IPS DF 4.7 (cell line): ENCODE measurements around the gene NDUFS4.
"Not testable (repeated sequence)": the region's sequence is repeated elsewhere in the genome, so short reads cannot be mapped to it uniquely, and the experiment has no call there.

ENCODE experiments used
- DNase-seq: peaks from one replicate; pipeline ENCODE4 v3.0.0-alpha.2; 2013; ENCODE audit warnings: low spot score; ENCODE audit errors: extremely low read depth

Gene NDUFS4

DNA sequence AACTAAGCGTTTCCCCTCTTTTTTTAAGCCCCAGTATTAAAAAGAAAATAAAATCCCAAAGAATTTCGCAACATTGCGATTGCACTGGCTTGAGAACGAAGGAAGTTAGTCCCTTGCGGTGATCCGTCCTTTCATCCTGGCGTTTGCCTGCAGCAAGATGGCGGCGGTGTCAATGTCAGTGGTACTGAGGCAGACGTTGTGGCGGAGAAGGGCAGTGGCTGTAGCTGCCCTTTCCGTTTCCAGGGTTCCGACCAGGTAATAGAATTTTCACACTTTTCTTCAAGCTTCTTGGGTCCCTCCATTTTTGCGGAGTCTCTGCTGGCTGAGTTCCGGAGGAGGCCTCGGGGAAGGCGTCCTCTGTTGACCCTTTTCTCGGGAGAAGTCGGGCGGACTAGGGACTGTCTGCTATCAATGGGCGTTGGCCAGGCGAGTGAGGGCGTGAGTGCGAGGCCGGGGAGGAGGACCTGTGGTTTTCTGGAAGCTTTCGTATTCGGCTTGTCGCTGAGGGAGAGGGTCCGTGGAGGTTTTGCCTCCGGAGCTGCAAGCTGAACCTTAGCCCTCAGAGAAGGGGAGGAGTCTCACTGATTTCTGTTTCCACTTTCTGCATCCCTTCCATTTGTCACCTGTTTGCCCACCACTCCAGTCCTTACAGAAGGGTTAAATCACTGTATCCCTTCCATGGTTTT, at the start of gene NDUFS4:
Gene NDUFS4 (plus strand): TSS at position 134 of the 686 bp plus-strand sequence. CDS start 24 bp downstream, at position 158.
- DNase-seq: peak; percentile 72

DNA sequence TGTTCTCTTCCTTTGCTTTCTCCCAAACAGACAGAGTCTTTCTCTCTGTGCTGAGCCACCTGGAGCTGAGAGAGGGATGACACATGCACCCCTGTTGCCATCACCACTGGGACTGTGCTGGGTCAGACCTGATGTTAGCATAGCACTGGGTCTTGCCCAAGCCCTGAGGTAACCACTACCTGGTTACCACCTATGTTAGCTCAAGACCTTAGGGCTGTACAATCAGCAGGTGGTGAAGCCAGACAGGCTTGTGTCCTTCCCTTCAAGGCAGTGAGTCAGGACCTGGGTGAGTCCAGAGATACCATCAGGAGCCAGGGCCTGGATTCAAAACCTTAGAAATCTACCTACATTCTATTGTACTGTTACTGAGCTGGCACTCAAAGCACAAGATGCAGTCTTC, 47.9 kb upstream of the NDUFS4 start:
- DNase-seq: no peak

DNA sequence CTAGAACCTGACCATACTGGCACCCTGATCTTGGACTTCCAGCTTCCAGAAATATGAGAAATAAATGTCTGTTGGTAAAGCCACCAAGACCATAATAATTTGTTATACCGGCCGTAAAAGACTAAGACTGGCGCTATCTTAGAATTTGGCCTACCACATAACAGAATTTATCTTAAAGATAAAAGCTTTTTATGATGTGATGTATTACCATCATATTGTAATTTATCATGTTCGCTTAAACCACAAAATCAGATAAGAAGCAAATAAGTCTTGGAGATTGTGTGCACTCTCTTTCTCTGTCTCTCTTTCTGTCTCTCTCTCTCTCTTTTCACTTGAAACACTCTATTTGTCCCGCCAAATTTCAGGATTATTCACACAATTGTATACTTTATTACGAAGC, 44.5 kb upstream of the NDUFS4 start:
- no peak for DNase-seq

DNA sequence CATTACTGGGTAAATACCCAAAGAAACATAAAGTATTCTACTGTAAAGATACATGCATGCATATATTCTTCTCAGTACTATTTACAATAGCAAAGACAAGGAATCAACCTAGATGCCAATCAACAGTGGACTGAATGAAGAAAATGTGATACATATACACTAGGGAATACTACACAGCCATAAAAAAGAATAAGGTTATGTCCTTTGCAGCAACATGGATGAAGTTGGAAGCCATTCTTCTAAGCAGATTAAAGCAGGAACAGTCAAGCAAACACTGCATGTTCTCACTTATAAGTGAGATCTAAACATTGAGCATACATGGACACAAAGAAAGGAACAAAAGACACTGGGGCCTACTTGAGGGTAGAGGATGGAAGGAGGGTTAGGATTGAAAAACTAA, 39.6 kb upstream of the NDUFS4 start:
- no peak for DNase-seq

DNA sequence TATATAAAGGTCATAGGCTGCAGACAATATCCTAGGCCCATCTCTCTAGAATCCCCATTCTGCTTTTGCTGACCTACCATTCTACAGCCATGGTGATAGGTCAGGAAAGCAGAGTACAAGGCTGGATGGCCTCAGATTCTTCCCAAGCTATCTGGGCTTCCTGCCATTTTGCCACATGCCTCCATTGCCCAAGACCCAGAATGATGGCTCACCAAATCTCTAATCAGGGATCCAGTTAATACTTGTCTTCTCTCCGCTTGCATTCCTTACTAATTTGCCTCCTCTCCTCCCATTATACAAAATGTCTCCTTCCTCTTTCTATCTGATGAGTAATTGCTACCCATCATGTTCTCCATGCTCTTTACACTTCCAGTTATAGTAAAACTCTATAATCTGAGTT, 22.7 kb upstream of the NDUFS4 start:
- DNase-seq: no peak

DNA sequence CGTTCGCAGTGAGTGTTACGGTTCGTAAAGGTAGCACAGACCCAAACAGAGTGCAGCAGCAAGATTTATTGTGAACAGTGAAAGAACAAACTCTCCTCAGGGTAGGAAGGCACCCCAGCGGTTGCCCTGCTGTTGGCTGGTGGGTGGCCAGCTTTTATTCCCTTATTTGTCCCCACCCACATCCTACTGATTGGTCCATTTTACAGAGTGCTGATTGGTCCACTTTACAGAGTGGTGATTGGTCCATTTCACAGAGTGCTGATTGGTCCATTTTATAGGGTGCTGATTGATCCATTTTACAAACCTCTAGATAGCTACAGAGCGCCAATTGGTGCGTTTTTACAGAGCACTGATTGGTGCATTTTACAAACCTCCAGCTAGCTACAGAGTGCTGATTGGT, 19.7 kb upstream of the NDUFS4 start:
- DNase-seq: not testable (repeated sequence)

DNA sequence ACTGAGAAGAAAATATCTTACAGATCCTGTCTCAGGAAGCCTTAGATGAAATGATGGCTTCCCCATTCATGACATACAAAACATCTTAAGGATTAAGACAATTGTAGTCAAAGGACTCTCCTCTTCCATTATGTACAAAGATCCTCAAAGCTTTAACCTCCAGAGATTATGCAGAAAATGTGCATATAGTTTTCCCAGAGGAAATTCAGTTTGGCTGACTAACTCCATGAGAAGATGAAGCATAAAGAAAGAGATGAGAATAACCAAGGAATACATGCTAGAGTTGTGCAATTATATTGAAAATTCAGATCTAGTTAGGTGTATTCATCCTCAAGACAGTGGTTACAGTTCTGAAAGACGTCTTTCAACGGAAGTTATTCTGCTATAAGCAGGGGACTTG, 18.6 kb upstream of the NDUFS4 start:
- DNase-seq: no peak

DNA sequence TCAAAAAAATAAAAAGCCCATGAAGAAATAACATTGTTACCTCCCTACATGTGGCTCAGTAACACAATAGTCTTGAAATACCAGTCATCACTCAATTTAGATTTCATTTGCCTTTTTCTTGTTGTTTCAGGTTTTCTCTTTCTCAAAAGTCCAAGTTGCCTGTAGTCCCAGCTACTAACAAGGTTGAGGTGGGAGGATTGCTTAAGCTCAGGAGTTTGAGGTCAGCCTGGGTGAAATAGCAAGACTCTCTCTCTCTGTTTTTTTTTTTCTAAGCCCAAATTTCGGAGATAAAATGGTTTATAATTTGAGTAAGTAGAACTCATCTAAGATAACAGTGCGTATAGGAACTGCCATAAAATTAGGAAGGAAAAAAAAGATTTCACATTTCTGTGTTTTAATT, 17.5 kb upstream of the NDUFS4 start:
- no peak for DNase-seq

DNA sequence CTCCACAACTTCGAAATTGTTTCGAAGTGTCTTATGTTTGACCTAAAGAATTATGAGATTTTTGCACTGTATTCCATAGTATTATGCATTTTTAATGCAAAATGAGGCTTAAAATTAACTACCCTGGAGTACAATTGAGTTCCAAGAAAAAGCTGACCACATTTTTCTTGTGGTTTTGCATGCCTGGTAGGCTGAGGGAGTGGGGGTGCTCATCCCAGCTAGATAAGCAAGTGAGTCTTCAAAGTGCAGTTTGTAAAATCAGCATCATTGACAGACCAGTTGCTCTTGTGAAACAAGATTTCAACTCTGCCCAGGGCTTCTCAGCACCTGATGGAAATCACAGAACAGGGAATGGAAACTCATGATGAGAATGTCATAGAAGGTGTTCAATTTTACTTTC, 17.0 kb upstream of the NDUFS4 start:
- DNase-seq: no peak

DNA sequence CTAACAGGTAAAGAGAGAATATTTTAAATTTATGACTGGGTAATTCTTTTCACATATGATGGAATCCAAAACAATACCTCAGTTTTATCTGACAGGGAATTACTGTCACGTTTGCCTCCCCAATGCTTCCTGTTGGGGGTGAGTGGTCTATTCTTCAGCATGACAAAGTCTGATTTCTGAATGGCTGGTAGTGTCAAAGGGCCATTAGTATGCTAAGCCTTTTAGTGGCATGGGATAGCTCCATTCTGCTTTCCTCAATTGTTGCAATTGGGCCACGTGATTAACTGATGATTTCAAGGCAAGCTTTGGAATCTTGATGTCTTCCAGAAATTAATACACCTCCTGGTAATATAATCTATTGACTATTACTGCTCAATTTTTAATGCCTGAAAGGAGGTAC, 14.7 kb upstream of the NDUFS4 start:
- DNase-seq: no peak

DNA sequence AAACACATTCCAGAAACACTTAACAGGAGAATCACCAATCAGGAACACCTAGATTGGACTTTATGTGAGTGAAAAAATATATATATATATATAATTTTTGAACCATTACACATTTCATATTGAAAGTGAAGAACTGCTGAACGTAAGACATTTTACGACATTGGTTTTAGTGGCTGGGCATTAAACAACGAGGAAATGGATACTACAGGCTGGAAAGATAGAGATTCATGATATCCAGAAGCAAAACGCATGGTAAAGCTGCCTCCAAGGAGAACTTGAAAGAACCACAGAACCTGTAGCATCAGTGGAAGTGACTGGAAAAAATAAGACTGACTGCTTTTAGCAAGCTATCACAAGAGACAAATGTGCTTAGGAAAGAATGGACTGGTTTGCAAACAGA, 13.2 kb upstream of the NDUFS4 start:
- DNase-seq: no peak

DNA sequence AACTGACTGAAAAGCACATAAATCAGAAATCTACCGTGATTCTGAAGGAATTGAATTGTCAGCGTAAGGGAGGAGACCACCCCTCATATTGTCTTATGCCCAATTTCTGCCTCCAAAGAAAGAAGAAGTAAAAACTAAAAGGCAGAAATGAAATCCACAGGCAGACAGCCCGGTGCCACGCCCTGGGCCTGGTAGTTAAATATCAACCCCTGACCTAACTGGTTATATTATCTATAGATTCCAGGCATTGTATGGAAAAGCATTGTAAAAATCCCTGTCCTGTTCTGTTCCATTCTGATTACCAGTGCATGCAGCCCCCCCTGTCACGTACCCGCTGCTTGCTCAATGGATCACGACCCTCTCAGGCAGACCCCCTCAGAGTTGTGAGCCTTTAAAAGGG, 11.9 kb upstream of the NDUFS4 start:
- not testable (repeated sequence) for DNase-seq

DNA sequence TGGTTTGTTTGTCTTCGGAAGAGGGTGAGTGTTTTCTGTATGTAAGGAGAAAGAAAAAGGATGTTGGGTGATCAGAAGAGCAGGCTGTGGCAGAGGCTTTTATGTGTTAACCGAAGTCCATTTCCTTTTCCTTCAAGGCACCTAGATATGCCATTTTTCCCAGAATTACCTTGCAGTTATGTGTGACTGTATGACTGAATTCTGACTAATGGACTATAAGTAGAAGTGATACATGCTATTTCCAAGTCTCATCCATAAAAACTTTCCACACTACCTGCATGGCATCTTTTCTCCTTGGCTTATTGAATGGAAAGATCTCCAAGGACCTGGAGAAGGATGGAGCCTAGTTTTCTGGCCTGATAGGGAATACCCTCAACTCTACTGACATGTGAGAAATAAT, 10.6 kb upstream of the NDUFS4 start:
- no peak for DNase-seq

DNA sequence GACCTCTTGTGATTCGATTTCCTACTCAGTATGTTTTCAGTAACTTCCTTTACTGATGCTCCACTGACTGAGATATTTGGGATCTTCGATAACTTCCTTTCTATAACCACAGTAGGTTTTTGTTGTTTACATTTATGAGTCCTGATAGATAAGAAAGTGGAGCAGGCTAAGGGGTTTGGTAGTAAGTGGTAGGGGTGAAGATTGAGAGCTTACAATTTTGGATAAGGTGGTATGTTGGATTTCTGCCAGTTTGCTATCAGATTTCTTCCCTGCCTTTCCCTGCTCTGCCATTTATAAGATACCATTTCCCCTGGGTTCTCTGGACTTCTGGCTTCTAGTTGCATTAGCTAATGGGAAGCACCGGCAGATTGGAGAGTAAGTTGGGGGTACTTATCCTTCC, 7.9 kb upstream of the NDUFS4 start:
- no peak for DNase-seq

DNA sequence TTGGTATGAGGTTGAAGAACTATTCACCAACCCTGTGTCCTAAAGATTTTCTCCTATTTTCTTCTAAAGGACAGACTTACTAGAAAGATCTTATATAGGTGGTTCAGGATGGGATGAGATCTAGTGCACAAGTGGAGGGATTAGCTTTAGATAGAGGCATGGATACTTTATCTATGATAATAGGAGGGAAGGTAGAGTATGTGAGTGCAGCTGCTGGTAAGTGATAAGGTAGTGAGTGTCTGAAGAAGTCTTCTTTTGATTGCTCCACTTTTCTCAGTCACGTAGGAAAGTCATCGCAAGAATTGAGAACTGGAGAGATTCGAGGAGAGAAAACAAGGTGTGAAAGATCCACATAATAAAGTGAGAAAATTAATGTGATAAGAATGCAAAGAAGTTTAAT, 6.0 kb upstream of the NDUFS4 start:
- DNase-seq: no peak

DNA sequence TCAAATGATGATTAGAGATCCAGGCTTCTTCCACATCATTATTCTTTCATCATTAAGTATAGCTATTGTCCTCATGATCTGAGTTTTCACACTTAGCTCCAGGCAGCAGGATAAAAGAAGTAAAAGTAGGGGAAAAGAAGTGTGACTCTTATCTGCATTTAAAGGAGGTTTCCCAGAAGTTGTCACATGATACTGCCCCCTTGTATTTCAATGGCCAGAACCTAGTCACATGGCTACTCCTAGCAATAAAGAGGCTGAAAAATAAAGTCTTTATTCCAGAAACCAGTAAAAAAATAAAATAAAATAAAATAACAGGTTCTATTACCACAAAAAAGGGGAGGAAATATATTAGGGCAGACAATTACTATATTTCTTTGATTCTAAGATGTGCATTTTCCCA, 5.3 kb upstream of the NDUFS4 start:
- no peak for DNase-seq

DNA sequence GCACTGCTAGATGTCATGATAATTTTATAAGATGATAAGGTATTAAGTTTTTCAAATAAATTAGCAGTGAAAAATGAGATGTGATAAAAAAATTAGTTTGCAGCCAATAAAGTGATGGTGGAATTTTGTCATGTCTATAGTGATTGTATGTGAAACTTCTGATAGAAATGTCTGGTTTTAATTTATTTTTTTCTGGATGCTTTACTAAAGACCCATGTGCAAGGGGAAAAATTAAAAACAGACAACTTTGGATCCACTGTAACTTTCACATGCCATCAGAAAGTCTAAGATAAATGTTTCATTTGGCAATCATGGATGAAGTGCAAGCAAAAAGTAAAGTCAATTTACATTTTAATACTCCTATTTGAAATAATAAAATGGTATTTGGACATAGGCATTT, 4.4 kb upstream of the NDUFS4 start:
- no peak for DNase-seq

DNA sequence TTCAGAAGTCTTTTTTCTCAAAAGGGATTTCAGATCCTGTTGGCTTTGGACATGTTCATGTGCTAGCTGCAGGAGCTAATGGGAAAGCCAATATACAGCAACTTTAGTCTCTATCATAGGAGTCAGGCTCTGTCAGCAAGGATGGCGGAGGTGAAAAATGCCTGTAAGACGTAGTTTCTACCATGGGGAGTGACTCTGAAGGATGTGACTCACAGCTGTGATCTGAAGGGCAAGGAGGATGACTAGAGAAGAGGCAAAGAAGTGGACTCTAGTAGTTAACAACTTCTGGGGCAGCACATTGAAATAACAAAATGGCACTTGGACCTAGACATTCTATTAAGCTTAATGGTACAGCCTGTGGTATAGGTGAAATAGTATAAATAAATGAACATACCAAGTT, 3.1 kb upstream of the NDUFS4 start:
- no peak for DNase-seq

DNA sequence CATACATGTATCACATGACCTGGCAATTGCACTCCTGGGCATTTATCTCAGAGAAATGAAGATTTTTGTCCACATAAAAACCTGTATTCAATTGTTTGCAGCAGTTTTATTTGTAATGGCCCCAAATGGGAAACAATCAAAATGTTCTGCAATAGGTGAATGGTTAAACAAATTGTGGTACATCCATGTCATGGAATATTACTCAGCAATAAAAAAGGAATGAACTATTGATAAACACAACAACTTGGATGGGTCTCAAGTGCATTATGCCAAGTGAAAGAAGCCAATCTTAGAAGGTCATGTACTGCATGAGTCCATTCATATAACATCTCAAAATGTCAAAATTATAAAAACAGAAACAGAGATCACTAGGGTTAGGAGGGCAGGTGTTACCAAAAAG, 1.5 kb upstream of the NDUFS4 start:
- no peak for DNase-seq

DNA sequence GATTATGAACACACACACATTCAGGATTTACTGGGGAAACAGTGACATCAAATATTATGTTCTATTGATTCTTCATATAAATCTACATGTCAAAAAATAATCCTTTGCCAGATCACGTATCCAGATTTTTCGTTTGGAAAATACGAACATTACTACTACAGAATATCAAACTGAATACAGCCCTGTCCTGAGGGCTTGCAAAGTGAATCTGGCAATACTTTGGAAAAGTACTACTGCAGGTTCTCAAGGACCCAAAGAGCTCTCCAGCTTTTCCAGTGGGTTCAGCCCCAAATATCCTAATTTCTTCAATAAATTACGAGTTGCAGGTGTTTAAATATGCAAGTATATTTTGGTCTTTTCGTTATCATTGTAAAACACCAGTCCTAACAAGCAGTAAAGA, 411 bp upstream of the NDUFS4 start:
- no peak for DNase-seq

DNA sequence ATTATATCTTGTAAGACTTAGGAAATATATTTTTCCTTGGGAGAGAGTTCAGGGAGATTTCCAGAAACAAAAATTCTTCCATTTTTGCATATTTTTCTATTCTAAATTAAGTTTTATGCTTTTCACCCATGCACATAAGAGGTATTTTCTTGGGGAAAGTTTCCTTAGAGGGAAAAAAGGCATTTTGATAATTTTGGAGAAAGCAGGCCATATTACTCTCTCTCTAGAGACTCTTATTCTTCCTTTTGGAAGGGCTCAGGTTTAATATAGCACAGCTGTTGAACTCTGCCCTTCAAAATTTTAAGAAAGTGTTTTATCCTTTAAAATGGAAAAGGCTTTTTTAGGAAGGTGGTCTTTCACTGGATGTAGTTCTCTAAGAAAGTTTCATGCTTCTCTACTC, 8.0 kb downstream of the NDUFS4 start:
- DNase-seq: no peak

DNA sequence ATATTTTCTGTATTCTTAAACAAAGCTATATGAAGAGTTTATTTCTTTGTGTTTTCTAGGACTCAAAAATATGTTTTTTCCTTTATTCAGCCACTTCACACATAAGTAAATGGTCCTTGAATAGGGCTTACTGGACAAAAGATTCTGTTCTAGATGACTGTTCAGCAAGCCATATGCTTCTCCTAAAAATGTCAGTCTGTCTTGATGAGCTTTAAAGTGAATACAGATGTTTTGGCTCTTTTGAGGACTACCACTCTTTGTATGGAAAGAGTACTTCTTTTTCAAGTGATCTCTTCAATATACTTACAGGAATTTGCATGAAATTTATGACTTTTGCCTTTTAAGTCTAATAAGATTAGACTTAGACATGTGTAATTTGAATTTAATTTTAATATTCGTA, 8.4 kb downstream of the NDUFS4 start:
- no peak for DNase-seq

DNA sequence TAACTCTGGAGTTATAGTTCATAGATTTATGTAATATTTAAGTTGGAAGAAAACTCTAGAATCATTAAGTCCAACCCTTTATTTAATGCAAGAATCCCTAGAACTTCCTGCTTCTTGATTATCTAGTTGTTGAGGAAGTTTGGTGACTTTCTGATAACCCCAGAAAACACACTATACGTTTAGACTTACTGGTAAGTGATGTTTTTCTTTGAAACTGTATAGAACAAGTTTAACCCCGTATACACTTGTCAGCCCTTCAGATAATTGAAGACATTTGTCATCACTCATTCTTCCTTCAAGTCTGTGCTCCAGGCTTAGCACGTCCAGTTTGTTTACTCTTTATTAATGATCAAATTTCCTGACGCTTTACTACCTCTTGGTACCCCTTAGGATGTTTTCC, 9.0 kb downstream of the NDUFS4 start:
- DNase-seq: no peak

DNA sequence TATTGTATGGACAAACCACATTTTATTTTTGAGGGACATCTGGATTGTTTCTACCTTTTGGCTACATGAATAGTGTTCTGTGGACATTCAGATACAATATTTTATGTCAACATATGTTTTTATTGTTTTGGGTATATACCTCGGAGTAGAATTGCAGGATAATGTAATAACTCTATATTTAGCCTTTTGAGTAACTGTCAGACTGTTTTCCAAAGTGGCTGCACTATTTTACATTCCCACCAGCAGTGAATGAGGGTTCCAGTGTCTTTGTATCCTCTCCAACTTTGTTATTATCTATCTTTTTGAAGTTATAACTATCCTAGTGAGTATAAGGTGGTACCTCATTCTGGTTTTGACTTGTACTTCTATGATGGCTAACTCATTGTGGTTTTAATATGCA, 11.0 kb downstream of the NDUFS4 start:
- no peak for DNase-seq
